Measurements from ENCODE around the gene SYTL4. TPM values are rescaled to one million over a fixed set of nuclear protein-coding genes. Genes with fewer than 3 reads are reported as not detected.

The SYTL4 gene
- total RNA-seq, 1 experiment from 2014 or later: 0.13 TPM

GRCh38 chrX:100750883-100751282 is 19.0 kb upstream of the SYTL4 start:
- Histone ChIP-seq H3T11ph (ENCODE audit: low read length) (no peak overlapping the region), H2BK15ac (ENCODE audit: low read depth, low read length) (no peak overlapping the region), H2BK5ac (ENCODE audit: insufficient read length, low read length) (no peak overlapping the region), H3K79me2 (ENCODE audit: insufficient read depth, low read length) (no peaks in the 10 kb centered on the region), H2BK12ac (ENCODE audit: insufficient read length, low read depth, low read length) (no peak overlapping the region), H3K23ac (ENCODE audit: insufficient read length, low read depth, low read length) (no peak overlapping the region), H4K5ac (ENCODE audit: insufficient read length, low read depth, low read length) (no peak overlapping the region), H3K18ac (ENCODE audit: insufficient read length, low read depth, low read length) (no peak overlapping the region), H4K91ac (ENCODE audit: insufficient read length, low read depth, low read length) (no peak overlapping the region), H3K4me1 (ENCODE audit: insufficient read depth, low read length) (no peaks in the 10 kb centered on the region), H2AFZ (ENCODE audit: low read length) (no peak overlapping the region), H3K79me1 (ENCODE audit: insufficient read depth, low read depth, low read length, poor library complexity, severe bottlenecking) (no peaks in the 10 kb centered on the region), H3K9ac (ENCODE audit: extremely low read depth, insufficient read length, low read length) (no peak overlapping the region), H2AK5ac (ENCODE audit: insufficient read length, low read length) (no peak overlapping the region), H3K14ac (ENCODE audit: insufficient read depth, low read length) (no peak overlapping the region), H4K20me1 (ENCODE audit: control insufficient read depth, insufficient read depth, insufficient read length) (no peaks in the 10 kb centered on the region), H4K8ac (replicated peaks; ENCODE audit: insufficient read length, low read depth, low read length) (no peak overlapping the region), H3K56ac (ENCODE audit: insufficient read length, low read depth, low read length) (no peak overlapping the region), H3K27me3 (ENCODE audit: insufficient read depth, low read length) (no peaks in the 10 kb centered on the region; the same call in 1 of the 2 replicates), H3K27ac (ENCODE audit: insufficient read length, low read depth, low read length) (no peak overlapping the region), H3K4me2 (ENCODE audit: insufficient read depth, insufficient read length, low read length) (no peak overlapping the region), H3K9me3 (ENCODE audit: control insufficient read depth, low read depth, low read length) (peaks cover 15% of the 10 kb centered on the region), H2BK20ac (ENCODE audit: low read depth, low read length, poor library complexity, severe bottlenecking) (no peak overlapping the region), H3K4ac (ENCODE audit: low read depth, low read length) (no peak overlapping the region), H3K23me2 (ENCODE audit: insufficient read length, low read depth, low read length, poor library complexity, severe bottlenecking) (no peaks in the 10 kb centered on the region), H2BK120ac (ENCODE audit: low read depth, low read length, poor library complexity, severe bottlenecking) (no peak overlapping the region)
- Mint-ChIP-seq H3K4me1 (peaks cover 3% of the 10 kb centered on the region in 2 experiments; a peak in 2 of 4 replicates), H3K27me3 (ENCODE audit: low read depth) (peaks cover 15% of the 10 kb centered on the region), H3K4me3 (no peak overlapping the region), H3K9me3 (peaks cover 53 to 61% of the 10 kb centered on the region in 2 experiments), H3K36me3 (ENCODE audit: insufficient read depth in 1 of 3, low read depth in 3 of 3) (no peaks in the 10 kb centered on the region; a peak in 3 of 7 replicates), H3K27ac (no peak overlapping the region)
- TF ChIP-seq CTCF (conservative IDR thresholded peaks at IDR 0.05): no peak
- no CpG with 5 or more reads among the region's 1 CpG for WGBS (ENCODE audit: extremely low coverage, insufficient read length, low lambda C conversion rate)
- DNase-seq: no peak

Data from H9 (cell line).